Skeletal muscle satellite cell (primary cell): ENCODE measurements around the gene RAD50.

ENCODE experiments used
- H3K27me3 ChIP-seq: 2 replicates; pipeline ENCODE4 v1.7.0; 2013; ENCODE audit warnings: low read length; ENCODE audit not compliant: control insufficient read depth, insufficient read depth
- H3K36me3 ChIP-seq: 2 replicates; pipeline ENCODE4 v1.7.0; 2013; ENCODE audit warnings: mild to moderate bottlenecking, control low read depth, low read length; ENCODE audit not compliant: insufficient read depth
- H3K4me1 ChIP-seq: 2 replicates; pipeline ENCODE4 v1.7.0; 2013; ENCODE audit warnings: low read length; ENCODE audit not compliant: control insufficient read depth, insufficient read depth
- H3K4me2 ChIP-seq: 2 replicates; pipeline ENCODE4 v1.7.0; 2013; ENCODE audit warnings: mild to moderate bottlenecking, low read length
- H3K4me3 ChIP-seq: 2 replicates; pipeline ENCODE4 v1.7.0; 2013; ENCODE audit warnings: low read length
- H3K9ac ChIP-seq: 2 replicates; pipeline ENCODE4 v1.7.0; 2013; ENCODE audit warnings: mild to moderate bottlenecking, low read depth, low read length, moderate library complexity
- H3K9me3 ChIP-seq: replicated peaks from 2 replicates; pipeline ENCODE4 v1.7.0; 2013; ENCODE audit warnings: mild to moderate bottlenecking, control low read depth, low read length

The RAD50 gene

GRCh38 chr5:132674671-132675506, 118.1 kb downstream of the RAD50 start:
- no peaks in the 10 kb centered on the region for H3K27me3 ChIP-seq
- peaks cover 40% of the 10 kb centered on the region for H3K4me1 ChIP-seq
- H3K36me3 ChIP-seq: no peaks in the 10 kb centered on the region
- peak overlapping the region; percentile 67 for H3K9ac ChIP-seq
- peak overlapping the region; percentile 83 for H3K4me2 ChIP-seq
- no peaks in the 10 kb centered on the region for H3K9me3 ChIP-seq
- peak overlapping the region; percentile 59 for H3K4me3 ChIP-seq

- no peak overlapping the region for H3K4me3 ChIP-seq
- H3K36me3 ChIP-seq: no peaks in the 10 kb centered on the region
- H3K9me3 ChIP-seq: no peaks in the 10 kb centered on the region
- H3K4me2 ChIP-seq: no peak overlapping the region
- no peaks in the 10 kb centered on the region for H3K27me3 ChIP-seq
- no peak overlapping the region for H3K9ac ChIP-seq
- peaks cover 44% of the 10 kb centered on the region for H3K4me1 ChIP-seq
Measured at GRCh38 chr5:132675936-132676689, 119.3 kb downstream of the RAD50 start.

GRCh38 chr5:132677191-132677590, 120.4 kb downstream of the RAD50 start:
- H3K4me3 ChIP-seq: no peak overlapping the region
- no peak overlapping the region for H3K4me2 ChIP-seq
- H3K9ac ChIP-seq: peak overlapping the region; percentile 4
- peaks cover 44% of the 10 kb centered on the region for H3K4me1 ChIP-seq
- H3K27me3 ChIP-seq: no peaks in the 10 kb centered on the region
- no peaks in the 10 kb centered on the region for H3K36me3 ChIP-seq
- H3K9me3 ChIP-seq: no peaks in the 10 kb centered on the region

GRCh38 chr5:132677682-132678400, 121.1 kb downstream of the RAD50 start:
- Histone ChIP-seq H3K9me3 (no peaks in the 10 kb centered on the region), H3K4me3 (no peak overlapping the region), H3K4me1 (peaks cover 44% of the 10 kb centered on the region), H3K27me3 (no peaks in the 10 kb centered on the region), H3K9ac (no peak overlapping the region), H3K36me3 (no peaks in the 10 kb centered on the region), H3K4me2 (no peak overlapping the region)

- no peaks in the 10 kb centered on the region for H3K27me3 ChIP-seq
- H3K4me2 ChIP-seq: no peak overlapping the region
- H3K4me3 ChIP-seq: no peak overlapping the region
- no peaks in the 10 kb centered on the region for H3K9me3 ChIP-seq
- no peak overlapping the region for H3K9ac ChIP-seq
- H3K36me3 ChIP-seq: no peaks in the 10 kb centered on the region
- H3K4me1 ChIP-seq: peaks cover 44% of the 10 kb centered on the region
Measured at GRCh38 chr5:132678735-132679134, 122.0 kb downstream of the RAD50 start.

- H3K4me3 ChIP-seq: no peak overlapping the region
- no peak overlapping the region for H3K4me2 ChIP-seq
- peaks cover 40% of the 10 kb centered on the region for H3K4me1 ChIP-seq
- H3K27me3 ChIP-seq: no peaks in the 10 kb centered on the region
- no peaks in the 10 kb centered on the region for H3K36me3 ChIP-seq
- H3K9me3 ChIP-seq: no peaks in the 10 kb centered on the region
- H3K9ac ChIP-seq: no peak overlapping the region
Measured at GRCh38 chr5:132679166-132679565, 122.4 kb downstream of the RAD50 start.

- no peaks in the 10 kb centered on the region for H3K27me3 ChIP-seq
- no peaks in the 10 kb centered on the region for H3K36me3 ChIP-seq
- H3K4me3 ChIP-seq: no peak overlapping the region
- H3K4me1 ChIP-seq: peaks cover 35% of the 10 kb centered on the region
- no peaks in the 10 kb centered on the region for H3K9me3 ChIP-seq
- H3K9ac ChIP-seq: no peak overlapping the region
- H3K4me2 ChIP-seq: no peak overlapping the region
Measured at GRCh38 chr5:132679717-132680380, 123.1 kb downstream of the RAD50 start.

- no peaks in the 10 kb centered on the region for H3K9me3 ChIP-seq
- H3K4me1 ChIP-seq: peaks cover 25% of the 10 kb centered on the region
- no peak overlapping the region for H3K9ac ChIP-seq
- no peaks in the 10 kb centered on the region for H3K27me3 ChIP-seq
- no peak overlapping the region for H3K4me3 ChIP-seq
- H3K36me3 ChIP-seq: no peaks in the 10 kb centered on the region
- no peak overlapping the region for H3K4me2 ChIP-seq
Measured at GRCh38 chr5:132680780-132681475, 124.2 kb downstream of the RAD50 start.

- H3K4me1 ChIP-seq: peaks cover 25% of the 10 kb centered on the region
- H3K9me3 ChIP-seq: no peaks in the 10 kb centered on the region
- no peak overlapping the region for H3K4me2 ChIP-seq
- H3K9ac ChIP-seq: no peak overlapping the region
- no peaks in the 10 kb centered on the region for H3K36me3 ChIP-seq
- no peak overlapping the region for H3K4me3 ChIP-seq
- H3K27me3 ChIP-seq: no peaks in the 10 kb centered on the region
Measured at GRCh38 chr5:132681476-132681831, 124.7 kb downstream of the RAD50 start.

- Histone ChIP-seq H3K9ac (no peak overlapping the region), H3K4me2 (no peak overlapping the region), H3K36me3 (no peaks in the 10 kb centered on the region), H3K27me3 (no peaks in the 10 kb centered on the region), H3K4me1 (peaks cover 20% of the 10 kb centered on the region), H3K9me3 (no peaks in the 10 kb centered on the region), H3K4me3 (no peak overlapping the region)
Measured at GRCh38 chr5:132681983-132682382, 125.2 kb downstream of the RAD50 start.
